GM18511 (cell line): ENCODE data around the gene RAB43.
"Not testable (repeated sequence)": the region's sequence is repeated elsewhere in the genome, so short reads cannot be mapped to it uniquely, and the experiment has no call there.

Source experiments
- ATAC-seq: cut with Tn5 transposase; IDR thresholded peaks from one replicate; pipeline ENCODE4 v1.9.1; 2021; ENCODE audit warnings: mild to moderate bottlenecking, moderate library complexity; ENCODE audit not compliant: unreplicated experiment

The RAB43 gene

GRCh38 chr3:129122412-129123011 is 908 bp upstream of the RAB43 start:
- no peak for ATAC-seq

- ATAC-seq: peak; percentile 5
Measured at GRCh38 chr3:129121016-129121791, 400 bp downstream of the RAB43 start.

- peak; percentile 81 for ATAC-seq
Measured at GRCh38 chr3:129120254-129121004, 1.2 kb downstream of the RAB43 start.

GRCh38 chr3:129119365-129120100 is 2.1 kb downstream of the RAB43 start:
- ATAC-seq: no peak

GRCh38 chr3:129118745-129119144 is 2.9 kb downstream of the RAB43 start:
- no peak for ATAC-seq

GRCh38 chr3:129117134-129117533 is 4.5 kb downstream of the RAB43 start:
- ATAC-seq: no peak

GRCh38 chr3:129116482-129116946 is 5.1 kb downstream of the RAB43 start:
- ATAC-seq: no peak

GRCh38 chr3:129114455-129114854 is 7.1 kb downstream of the RAB43 start:
- no peak for ATAC-seq

- no peak for ATAC-seq
Measured at GRCh38 chr3:129112308-129113052, 9.1 kb downstream of the RAB43 start.

- not testable (repeated sequence) for ATAC-seq
Measured at GRCh38 chr3:129111076-129111780, 10.4 kb downstream of the RAB43 start.

GRCh38 chr3:129107793-129108192 is 13.8 kb downstream of the RAB43 start:
- ATAC-seq: no peak

GRCh38 chr3:129106866-129107565 is 14.6 kb downstream of the RAB43 start:
- no peak for ATAC-seq

- ATAC-seq: no peak
Measured at GRCh38 chr3:129106320-129106719, 15.3 kb downstream of the RAB43 start.

- ATAC-seq: no peak
Measured at GRCh38 chr3:129105862-129106261, 15.7 kb downstream of the RAB43 start.

- no peak for ATAC-seq
Measured at GRCh38 chr3:129104498-129105079, 17.0 kb downstream of the RAB43 start.

- ATAC-seq: no peak
Measured at GRCh38 chr3:129104051-129104450, 17.6 kb downstream of the RAB43 start.

- ATAC-seq: no peak
Measured at GRCh38 chr3:129103296-129103695, 18.3 kb downstream of the RAB43 start.

- no peak for ATAC-seq
Measured at GRCh38 chr3:129101370-129102138, 20.1 kb downstream of the RAB43 start.
